GM23338 (cell line): ENCODE data around the gene NBPF1. TPM values are rescaled to one million over a fixed set of nuclear protein-coding genes. Genes with fewer than 3 reads are reported as not detected.
A peak's percentile ranks its signal among the peaks of the same experiment; 100 is the strongest.
"Not testable (repeated sequence)": the region's sequence is repeated elsewhere in the genome, so short reads cannot be mapped to it uniquely, and the experiment has no call there.

Source experiments
- ATAC-seq: fragments of 200-7000 bp; cut with Tn5 transposase; 3 replicates; pipeline ENCODE4 v1.9.1; 2020
- DNase-seq: peaks from one replicate; pipeline ENCODE4 v3.0.0-alpha.2; 2015; ENCODE audit warnings: low spot score
- H2AFZ ChIP-seq: fragments of 200-600 bp; sonication (generic); 2 replicates; pipeline ENCODE4 v1.8.0; 2016; ENCODE audit warnings: antibody characterized with exemption, mild to moderate bottlenecking, moderate library complexity
- H3F3A ChIP-seq: fragments of 200-600 bp; sonication (generic); replicated peaks from 2 replicates; pipeline ENCODE4 v1.8.0; 2017; ENCODE audit warnings: antibody characterized with exemption, mixed run types, low read depth
- H3K27ac ChIP-seq: fragments of 200-600 bp; sonication (generic); 2 replicates; pipeline ENCODE4 v1.6.1; 2016; ENCODE audit warnings: low read depth
- H3K27me3 ChIP-seq: fragments of 200-600 bp; sonication (generic); 2 replicates; pipeline ENCODE4 v1.8.0; 2016; ENCODE audit warnings: mild to moderate bottlenecking, mixed run types, moderate library complexity; ENCODE audit not compliant: insufficient read depth
- H3K36me3 ChIP-seq: fragments of 200-600 bp; sonication (generic); 2 replicates; pipeline ENCODE4 v1.8.0; 2016; ENCODE audit warnings: mild to moderate bottlenecking; ENCODE audit not compliant: insufficient read depth
- H3K4me1 ChIP-seq: fragments of 200-600 bp; sonication (generic); 2 replicates; pipeline ENCODE4 v1.8.0; 2016; ENCODE audit warnings: mild to moderate bottlenecking, moderate library complexity; ENCODE audit not compliant: insufficient read depth
- H3K4me2 ChIP-seq: fragments of 200-600 bp; sonication (generic); 2 replicates; pipeline ENCODE4 v1.7.1; 2017; ENCODE audit warnings: mixed run types
- H3K4me3 ChIP-seq: fragments of 200-600 bp; sonication (generic); 2 replicates; pipeline ENCODE4 v1.6.1; 2016; ENCODE audit warnings: mixed run types
- H3K79me2 ChIP-seq: fragments of 200-600 bp; sonication (generic); replicated peaks from 2 replicates; pipeline ENCODE4 v1.8.0; 2017; ENCODE audit warnings: mild to moderate bottlenecking; ENCODE audit not compliant: insufficient read depth
- H3K9me2 ChIP-seq: fragments of 200-600 bp; sonication (generic); 2 replicates; pipeline ENCODE4 v1.8.0; 2017; ENCODE audit not compliant: insufficient read depth
- H4K20me1 ChIP-seq: fragments of 200-600 bp; sonication (generic); replicated peaks from 2 replicates; pipeline ENCODE4 v1.8.0; 2017; ENCODE audit warnings: mild to moderate bottlenecking; ENCODE audit not compliant: insufficient read depth
- H3K27ac Mint-ChIP-seq: 2 replicates; pipeline ENCODE4 v1.8.0; 2020; ENCODE audit warnings: inconsistent platforms, mild to moderate bottlenecking, moderate library complexity, mixed read lengths
- H3K27me3 Mint-ChIP-seq: 3 replicates; pipeline ENCODE4 v1.8.0; 2022; ENCODE audit warnings: low read depth, mild to moderate bottlenecking, moderate library complexity, mixed read lengths, inconsistent platforms; ENCODE audit not compliant: insufficient read depth, poor library complexity
- H3K36me3 Mint-ChIP-seq: 3 replicates; pipeline ENCODE4 v1.8.0; 2021; ENCODE audit warnings: low read depth, mild to moderate bottlenecking, inconsistent platforms, moderate library complexity, mixed read lengths
- H3K4me1 Mint-ChIP-seq: 3 replicates; pipeline ENCODE4 v1.8.0; 2020; ENCODE audit warnings: mild to moderate bottlenecking, inconsistent platforms, mixed read lengths
- H3K4me3 Mint-ChIP-seq: 3 replicates; pipeline ENCODE4 v1.8.0; 2021; ENCODE audit warnings: moderate library complexity, mild to moderate bottlenecking, inconsistent platforms, mixed read lengths
- H3K9me3 Mint-ChIP-seq: 3 replicates; pipeline ENCODE4 v1.8.0; 2020; ENCODE audit warnings: moderate library complexity, mild to moderate bottlenecking, inconsistent platforms, mixed read lengths
- EZH2phosphoT487 ChIP-seq: fragments of 200-600 bp; sonication (generic); IDR thresholded peaks from one replicate; pipeline ENCODE4 v1.8.1; 2018; ENCODE audit warnings: antibody characterized with exemption; ENCODE audit not compliant: unreplicated experiment
- NANOG ChIP-seq: IDR thresholded peaks from 2 replicates; pipeline ENCODE4 v1.6.1; 2016; ENCODE audit warnings: antibody characterized with exemption, borderline replicate concordance
- POLR2AphosphoS5 ChIP-seq: IDR thresholded peaks from 2 replicates; pipeline ENCODE4 v1.6.1; 2016; ENCODE audit warnings: antibody characterized with exemption, low read depth
- STAT1 ChIP-seq: IDR thresholded peaks from one replicate; pipeline ENCODE4 v1.6.1; 2016; ENCODE audit warnings: antibody characterized with exemption; ENCODE audit not compliant: unreplicated experiment
- ZNF114 ChIP-seq: fragments of 250-450 bp; sonication (Bioruptor Pico); IDR thresholded peaks from 2 replicates; pipeline ENCODE4 v1.5.0; 2020; ENCODE audit warnings: mild to moderate bottlenecking, moderate library complexity
- ZNF331 ChIP-seq: fragments of 250-450 bp; sonication (Bioruptor Pico); IDR thresholded peaks from 2 replicates; pipeline ENCODE4 v1.5.0; 2020; ENCODE audit warnings: low read depth, mild to moderate bottlenecking, moderate library complexity
- polyA plus RNA-seq: library from polyadenylated mRNA; unstranded; fragments of >200 nt; fragmentation: Nextera tagmentation; extraction: Ambion mirVana; gene quantifications from 2 replicates; pipeline ENCODE4 v1.2.1, GENCODE V29; 2016
- total RNA-seq: library from RNA; depleted of rRNA; stranded (reverse); fragments of >200 nt; shearing (Covaris generic); gene quantifications from 2 replicates; pipeline ENCODE4 v1.2.3, GENCODE V29; 2014
- TF ChIP-seq, protein P1 (sequence below): IDR thresholded peaks from one replicate; pipeline ENCODE4 v1.6.1; 2018; ENCODE audit warnings: antibody characterized with exemption; ENCODE audit not compliant: unreplicated experiment
- TF ChIP-seq, protein P2 (sequence below): IDR thresholded peaks from 2 replicates; pipeline ENCODE4 v1.6.1; 2016; ENCODE audit warnings: antibody characterized with exemption

Gene NBPF1
- total and polyA plus RNA-seq, 2 experiments from 2014 or later: 9.5 to 11.8 TPM

DNA sequence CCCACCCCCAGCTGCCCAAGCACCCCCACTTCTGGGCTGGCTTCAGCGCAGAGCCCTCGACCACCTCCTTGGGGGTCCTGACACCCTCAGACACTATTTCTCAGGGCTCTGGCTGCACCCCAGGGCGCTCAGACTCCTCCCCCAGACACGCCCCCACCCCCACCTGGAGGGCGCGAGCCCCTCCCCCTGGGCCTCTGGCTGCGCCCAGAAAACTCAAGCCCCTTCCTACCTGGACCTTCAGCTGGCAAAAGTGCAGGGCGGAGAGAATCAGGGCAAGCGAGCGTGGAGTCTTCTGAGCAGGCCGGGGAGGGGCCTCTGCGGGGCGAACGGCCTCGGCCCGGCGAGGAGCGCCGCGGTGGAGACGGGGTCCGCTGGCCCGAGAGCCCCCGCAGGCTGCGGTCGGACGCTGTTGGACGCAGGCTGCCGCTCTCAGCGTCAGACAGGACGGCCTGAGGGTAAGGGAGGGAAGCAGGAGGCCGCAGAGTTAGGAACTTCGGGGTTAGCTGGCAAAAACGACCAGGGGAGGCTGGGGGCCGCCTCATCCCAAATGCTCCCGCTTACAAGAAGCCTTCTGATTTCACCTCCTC lies 17.4 kb upstream of the NBPF1 start (continued):
- TF ChIP-seq, protein P1, sequence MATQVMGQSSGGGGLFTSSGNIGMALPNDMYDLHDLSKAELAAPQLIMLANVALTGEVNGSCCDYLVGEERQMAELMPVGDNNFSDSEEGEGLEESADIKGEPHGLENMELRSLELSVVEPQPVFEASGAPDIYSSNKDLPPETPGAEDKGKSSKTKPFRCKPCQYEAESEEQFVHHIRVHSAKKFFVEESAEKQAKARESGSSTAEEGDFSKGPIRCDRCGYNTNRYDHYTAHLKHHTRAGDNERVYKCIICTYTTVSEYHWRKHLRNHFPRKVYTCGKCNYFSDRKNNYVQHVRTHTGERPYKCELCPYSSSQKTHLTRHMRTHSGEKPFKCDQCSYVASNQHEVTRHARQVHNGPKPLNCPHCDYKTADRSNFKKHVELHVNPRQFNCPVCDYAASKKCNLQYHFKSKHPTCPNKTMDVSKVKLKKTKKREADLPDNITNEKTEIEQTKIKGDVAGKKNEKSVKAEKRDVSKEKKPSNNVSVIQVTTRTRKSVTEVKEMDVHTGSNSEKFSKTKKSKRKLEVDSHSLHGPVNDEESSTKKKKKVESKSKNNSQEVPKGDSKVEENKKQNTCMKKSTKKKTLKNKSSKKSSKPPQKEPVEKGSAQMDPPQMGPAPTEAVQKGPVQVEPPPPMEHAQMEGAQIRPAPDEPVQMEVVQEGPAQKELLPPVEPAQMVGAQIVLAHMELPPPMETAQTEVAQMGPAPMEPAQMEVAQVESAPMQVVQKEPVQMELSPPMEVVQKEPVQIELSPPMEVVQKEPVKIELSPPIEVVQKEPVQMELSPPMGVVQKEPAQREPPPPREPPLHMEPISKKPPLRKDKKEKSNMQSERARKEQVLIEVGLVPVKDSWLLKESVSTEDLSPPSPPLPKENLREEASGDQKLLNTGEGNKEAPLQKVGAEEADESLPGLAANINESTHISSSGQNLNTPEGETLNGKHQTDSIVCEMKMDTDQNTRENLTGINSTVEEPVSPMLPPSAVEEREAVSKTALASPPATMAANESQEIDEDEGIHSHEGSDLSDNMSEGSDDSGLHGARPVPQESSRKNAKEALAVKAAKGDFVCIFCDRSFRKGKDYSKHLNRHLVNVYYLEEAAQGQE: no peak
- TF ChIP-seq ZNF114 (CRISPR knock-in tag): no peak
- TF ChIP-seq POLR2AphosphoS5: no peak
- no peak for TF ChIP-seq STAT1
- TF ChIP-seq, protein P2, sequence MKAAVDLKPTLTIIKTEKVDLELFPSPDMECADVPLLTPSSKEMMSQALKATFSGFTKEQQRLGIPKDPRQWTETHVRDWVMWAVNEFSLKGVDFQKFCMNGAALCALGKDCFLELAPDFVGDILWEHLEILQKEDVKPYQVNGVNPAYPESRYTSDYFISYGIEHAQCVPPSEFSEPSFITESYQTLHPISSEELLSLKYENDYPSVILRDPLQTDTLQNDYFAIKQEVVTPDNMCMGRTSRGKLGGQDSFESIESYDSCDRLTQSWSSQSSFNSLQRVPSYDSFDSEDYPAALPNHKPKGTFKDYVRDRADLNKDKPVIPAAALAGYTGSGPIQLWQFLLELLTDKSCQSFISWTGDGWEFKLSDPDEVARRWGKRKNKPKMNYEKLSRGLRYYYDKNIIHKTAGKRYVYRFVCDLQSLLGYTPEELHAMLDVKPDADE: no peak
- TF ChIP-seq NANOG: no peak
- TF ChIP-seq ZNF331 (CRISPR knock-in tag): no peak
- TF ChIP-seq EZH2phosphoT487: no peak

DNA sequence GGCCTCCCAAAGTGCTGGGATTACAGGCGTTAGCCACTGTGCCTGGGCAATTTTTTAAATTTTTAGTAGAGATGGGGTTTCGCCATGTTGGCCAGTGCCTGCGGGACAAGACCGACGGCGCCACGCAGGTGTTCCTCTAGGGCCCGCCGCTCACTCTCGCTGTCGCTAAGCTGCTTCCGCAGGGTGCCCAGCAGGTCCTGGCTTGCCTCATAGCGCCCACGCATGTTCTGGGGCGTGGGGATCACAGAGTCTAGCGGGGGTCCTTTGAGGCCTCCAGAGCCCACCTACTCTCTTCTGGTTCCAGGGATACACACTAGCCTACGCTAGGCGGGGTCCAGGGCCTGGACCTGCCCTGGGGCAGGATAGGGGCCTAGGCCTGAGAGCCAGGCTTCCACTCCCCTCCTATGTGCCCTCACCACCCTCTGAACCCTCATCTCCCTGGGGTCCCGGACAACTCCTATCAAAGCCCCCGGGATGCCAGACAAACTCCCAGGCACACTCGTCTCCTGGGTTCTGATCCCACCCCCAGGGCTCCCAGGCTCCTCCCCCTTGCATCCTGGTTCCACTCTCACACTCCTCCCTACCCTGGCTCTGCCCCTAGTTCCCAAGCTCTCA lies 16.7 kb upstream of the NBPF1 start:
- H3K4me2 ChIP-seq, H2AFZ ChIP-seq, H3K79me2 ChIP-seq, H3K9me2 ChIP-seq, H3K27ac Mint-ChIP-seq, H3K9me3 Mint-ChIP-seq, H3K4me3 ChIP-seq, H3K4me1 ChIP-seq, H3K4me1 Mint-ChIP-seq, H3K4me3 Mint-ChIP-seq, H3K27me3 ChIP-seq, H3F3A ChIP-seq: not testable (repeated sequence)
- H3K27me3 Mint-ChIP-seq: peaks cover 13% of the 10 kb centered on the region
- DNase-seq (peak; percentile 46), ATAC-seq (peak; percentile 63)
- Histone ChIP-seq H4K20me1 (peaks cover 14% of the 10 kb centered on the region), H3K36me3 (peaks cover 10% of the 10 kb centered on the region; the same call in 1 of the 2 replicates), H3K27ac (peak overlapping the region; percentile 55; the same call in 1 of the 2 replicates)
- peaks cover 51% of the 10 kb centered on the region for H3K36me3 Mint-ChIP-seq
